GM18861 (cell line): Measurements from ENCODE around the gene TENM4.
A peak's percentile ranks its signal among the peaks of the same experiment; 100 is the strongest.
"Not testable (repeated sequence)": the region's sequence is repeated elsewhere in the genome, so short reads cannot be mapped to it uniquely, and the experiment has no call there.

ENCODE experiments used
- ATAC-seq: cut with Tn5 transposase; IDR thresholded peaks from one replicate; pipeline ENCODE4 v1.9.1; 2021; ENCODE audit not compliant: unreplicated experiment

Gene TENM4

GRCh38 chr11:79220171-79220570, 220.7 kb downstream of the TENM4 start:
- ATAC-seq, result no peak

GRCh38 chr11:79219186-79220045, 221.4 kb downstream of the TENM4 start:
- ATAC-seq, result no peak

GRCh38 chr11:79212741-79213190, 228.1 kb downstream of the TENM4 start:
- ATAC-seq, result no peak

- no peak for ATAC-seq
Measured at GRCh38 chr11:79209540-79210266, 231.1 kb downstream of the TENM4 start.

- peak; percentile 78 for ATAC-seq
Measured at GRCh38 chr11:79208126-79208525, 232.7 kb downstream of the TENM4 start.

GRCh38 chr11:79206951-79207350, 233.9 kb downstream of the TENM4 start:
- ATAC-seq, result no peak

- no peak for ATAC-seq
Measured at GRCh38 chr11:79205786-79206185, 235.0 kb downstream of the TENM4 start.

- no peak for ATAC-seq
Measured at GRCh38 chr11:79201677-79202347, 239.0 kb downstream of the TENM4 start.

GRCh38 chr11:79200398-79201070, 240.3 kb downstream of the TENM4 start:
- ATAC-seq, result no peak

- ATAC-seq, result no peak
Measured at GRCh38 chr11:79199729-79200354, 241.0 kb downstream of the TENM4 start.

GRCh38 chr11:79198898-79199250, 242.0 kb downstream of the TENM4 start:
- ATAC-seq, result no peak

GRCh38 chr11:79198203-79198897, 242.5 kb downstream of the TENM4 start:
- ATAC-seq, result no peak

- ATAC-seq, result no peak
Measured at GRCh38 chr11:79196950-79197349, 243.9 kb downstream of the TENM4 start.

GRCh38 chr11:79195209-79195608, 245.6 kb downstream of the TENM4 start:
- ATAC-seq, result no peak

- ATAC-seq, result no peak
Measured at GRCh38 chr11:79193663-79194310, 247.0 kb downstream of the TENM4 start.

- ATAC-seq, result no peak
Measured at GRCh38 chr11:79192836-79193235, 248.0 kb downstream of the TENM4 start.

- not testable (repeated sequence) for ATAC-seq
Measured at GRCh38 chr11:79191716-79192115, 249.1 kb downstream of the TENM4 start.

GRCh38 chr11:79190553-79190952, 250.3 kb downstream of the TENM4 start:
- not testable (repeated sequence) for ATAC-seq

- ATAC-seq, result no peak
Measured at GRCh38 chr11:79189601-79190000, 251.2 kb downstream of the TENM4 start.

- ATAC-seq, result no peak
Measured at GRCh38 chr11:79189055-79189454, 251.8 kb downstream of the TENM4 start.
